Esophagus muscularis mucosa (tissue), 4 donors: Measurements from ENCODE around the gene KRT8. TPM values are rescaled to one million over a fixed set of nuclear protein-coding genes. Genes with fewer than 3 reads are reported as not detected.

ENCODE experiments used
- DNase-seq: peaks from one replicate; pipeline ENCODE4 v3.0.0-alpha.2; 2017; ENCODE audit errors: extremely low spot score
- H3K27ac ChIP-seq, 4 donors: fragments of 200-600 bp; sonication (generic); replicated peaks in 1 of 4; 1 replicate in 3 of 4; 2 replicates in 1 of 4; pipeline ENCODE4 v1.5.1; 2016 to 2019; ENCODE audit warnings: mild to moderate bottlenecking in 1 of 4
- H3K27me3 ChIP-seq, 4 donors: fragments of 200-600 bp; sonication (generic); one replicate each; pipeline versions ENCODE4 v1.5.1 to v1.6.0; 2016 to 2019
- H3K36me3 ChIP-seq, 4 donors: fragments of 200-600 bp; sonication (generic); one replicate each; pipeline ENCODE4 v1.5.1; 2016 to 2019
- H3K4me1 ChIP-seq, 4 donors: fragments of 200-600 bp; sonication (generic); one replicate each; pipeline ENCODE4 v1.5.1; 2016 to 2019
- H3K4me3 ChIP-seq, 4 donors: fragments of 200-600 bp; sonication (generic); 1 replicate in 2 of 4; 2 replicates in 2 of 4; pipeline ENCODE4 v1.5.1; 2016 to 2019; ENCODE audit warnings: mild to moderate bottlenecking in 4 of 4, moderate library complexity in 1 of 4
- H3K9me3 ChIP-seq, 4 donors: fragments of 200-600 bp; sonication (generic); 1 replicate in 3 of 4; 2 replicates in 1 of 4; pipeline ENCODE4 v1.5.1; 2016 to 2019
- EP300 ChIP-seq: sonication (generic); formaldehyde crosslinking; IDR thresholded peaks from one replicate; pipeline ENCODE4 v1.6.1; 2017; ENCODE audit warnings: antibody characterized with exemption
- POLR2A ChIP-seq: fragments of 450-650 bp; IDR thresholded peaks from one replicate; pipeline ENCODE4 v1.6.1; 2017; ENCODE audit warnings: antibody characterized with exemption, moderate library complexity, mild to moderate bottlenecking, low read depth
- POLR2AphosphoS5 ChIP-seq, 2 donors: sonication (generic); formaldehyde crosslinking; IDR thresholded peaks; one replicate each; pipeline ENCODE4 v1.6.1; 2017; ENCODE audit warnings: antibody characterized with exemption in 2 of 2
- WGBS: methylation state at CpG from one replicate; pipeline ENCODE4 v1.1.5; 2018; 5-methylcytosine and 5-hydroxymethylcytosine counted together
- intact Hi-C: fragments of 100-400 bp; cut with DNase I; formaldehyde crosslinking; loops from one replicate; pipeline ENCODE4 v1.15.1; 2023
- total RNA-seq, 4 donors: library from RNA; depleted of rRNA; stranded (reverse); fragments of >200 nt; gene quantifications; one replicate each; pipeline versions ENCODE4 v1.1.0 to v1.2.1, GENCODE V29; 2016
- TF ChIP-seq, protein P1 (sequence below), 3 experiments: fragments of 200-600 bp in 2 of 3; fragments of 450-650 bp in 1 of 3; sonication (generic) in 2 of 3; IDR thresholded peaks; one replicate each; pipeline ENCODE4 v1.5.1; 2017 to 2019; ENCODE audit warnings: antibody characterized with exemption in 3 of 3, mild to moderate bottlenecking in 2 of 3, moderate library complexity in 1 of 3

Gene KRT8
- total RNA-seq, 4 donors from 2014 or later, result 136 to 508 (median 387) TPM

- DNase-seq, result no peak
- H3K36me3 ChIP-seq, result no peaks in the 10 kb centered on the region
- H3K9me3 ChIP-seq, result no peaks in the 10 kb centered on the region
- intact Hi-C loops, result no loop called here
- peaks cover 0 to 21% (median 0%) of the 10 kb centered on the region in 4 donors for H3K27me3 ChIP-seq
- no peak overlapping the region for H3K27ac ChIP-seq
- 77% methylated on average over 5 of the region's 5 CpGs for WGBS
- H3K4me3 ChIP-seq, result no peak overlapping the region
- TF ChIP-seq POLR2AphosphoS5 (IDR thresholded peaks at IDR 0.05), result no peak
- TF ChIP-seq, protein P1, sequence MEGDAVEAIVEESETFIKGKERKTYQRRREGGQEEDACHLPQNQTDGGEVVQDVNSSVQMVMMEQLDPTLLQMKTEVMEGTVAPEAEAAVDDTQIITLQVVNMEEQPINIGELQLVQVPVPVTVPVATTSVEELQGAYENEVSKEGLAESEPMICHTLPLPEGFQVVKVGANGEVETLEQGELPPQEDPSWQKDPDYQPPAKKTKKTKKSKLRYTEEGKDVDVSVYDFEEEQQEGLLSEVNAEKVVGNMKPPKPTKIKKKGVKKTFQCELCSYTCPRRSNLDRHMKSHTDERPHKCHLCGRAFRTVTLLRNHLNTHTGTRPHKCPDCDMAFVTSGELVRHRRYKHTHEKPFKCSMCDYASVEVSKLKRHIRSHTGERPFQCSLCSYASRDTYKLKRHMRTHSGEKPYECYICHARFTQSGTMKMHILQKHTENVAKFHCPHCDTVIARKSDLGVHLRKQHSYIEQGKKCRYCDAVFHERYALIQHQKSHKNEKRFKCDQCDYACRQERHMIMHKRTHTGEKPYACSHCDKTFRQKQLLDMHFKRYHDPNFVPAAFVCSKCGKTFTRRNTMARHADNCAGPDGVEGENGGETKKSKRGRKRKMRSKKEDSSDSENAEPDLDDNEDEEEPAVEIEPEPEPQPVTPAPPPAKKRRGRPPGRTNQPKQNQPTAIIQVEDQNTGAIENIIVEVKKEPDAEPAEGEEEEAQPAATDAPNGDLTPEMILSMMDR (IDR thresholded peaks at IDR 0.05), result no peak
- no peak for TF ChIP-seq POLR2A
- TF ChIP-seq EP300, result no peak
- no peaks in the 10 kb centered on the region for H3K4me1 ChIP-seq
Measured at GRCh38 chr12:52850681-52851080, 54.2 kb downstream of the KRT8 start.

- intact Hi-C loops, result no loop called here
- no peaks in the 10 kb centered on the region for H3K36me3 ChIP-seq
- no peaks in the 10 kb centered on the region for H3K9me3 ChIP-seq
- H3K27me3 ChIP-seq, result peaks cover 0 to 21% (median 0%) of the 10 kb centered on the region in 4 donors
- H3K27ac ChIP-seq, result no peak overlapping the region
- no peaks in the 10 kb centered on the region for H3K4me1 ChIP-seq
- no peak for DNase-seq
- H3K4me3 ChIP-seq, result no peak overlapping the region
- WGBS, result 91% methylated on average over 6 of the region's 6 CpGs
- TF ChIP-seq POLR2A (no peak), EP300 (no peak), POLR2AphosphoS5 (IDR thresholded peaks at IDR 0.05) (no peak)
- TF ChIP-seq, protein P1 (IDR thresholded peaks at IDR 0.05), result no peak
Measured at GRCh38 chr12:52849511-52849910, 55.4 kb downstream of the KRT8 start.

DNA sequence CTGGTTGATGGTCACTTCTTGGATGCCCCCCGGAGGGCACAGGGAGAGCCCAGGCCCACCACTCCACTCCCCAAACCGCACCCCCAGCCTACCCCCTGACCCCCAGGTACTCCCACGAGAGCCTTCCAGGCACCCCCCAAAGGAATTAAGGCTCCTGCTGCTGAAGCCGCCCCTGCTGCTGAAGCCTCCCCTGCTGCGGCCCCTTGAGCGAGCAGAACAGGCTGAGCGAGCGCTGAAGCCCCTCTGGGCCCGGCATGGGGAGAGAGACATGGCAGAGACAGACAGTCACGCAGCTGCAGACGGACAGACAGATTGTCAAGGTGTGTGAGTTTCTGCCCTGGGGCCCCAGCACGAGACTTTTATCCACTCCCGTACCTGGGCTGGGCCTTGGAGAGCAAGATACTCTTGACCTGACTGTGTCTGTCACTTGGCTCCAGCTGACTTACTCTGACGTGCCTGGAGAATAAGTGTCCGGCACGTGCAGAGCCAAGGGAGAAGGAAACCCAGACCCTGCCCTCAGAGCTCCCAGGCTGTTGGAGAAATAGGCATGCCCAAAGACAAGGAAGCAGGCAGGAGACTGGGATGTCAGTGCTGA is 56.1 kb downstream of the KRT8 start, which contains the start of gene KRT78:
Gene KRT78, minus strand, starts transcription at position 334 of the 595 bp plus-strand sequence. Its CDS starts 64 bp downstream, at position 270.
- TF ChIP-seq POLR2AphosphoS5 (IDR thresholded peaks at IDR 0.05) (no peak), POLR2A (no peak), EP300 (no peak)
- TF ChIP-seq, protein P1 (IDR thresholded peaks at IDR 0.05), result no peak
- Histone ChIP-seq H3K9me3 (no peaks in the 10 kb centered on the region), H3K36me3 (no peaks in the 10 kb centered on the region), H3K4me3 (no peak within 1 kb of the TSS), H3K4me1 (no peaks in the 10 kb centered on the region), H3K27me3 (peaks cover 0 to 21% (median 0%) of the 10 kb centered on the region in 4 donors), H3K27ac (no peak within 1 kb of the TSS)
- WGBS, result 69% methylated on average over 3 of the region's 16 CpGs
- intact Hi-C loops, result no loop called here
- no peak for DNase-seq

DNA sequence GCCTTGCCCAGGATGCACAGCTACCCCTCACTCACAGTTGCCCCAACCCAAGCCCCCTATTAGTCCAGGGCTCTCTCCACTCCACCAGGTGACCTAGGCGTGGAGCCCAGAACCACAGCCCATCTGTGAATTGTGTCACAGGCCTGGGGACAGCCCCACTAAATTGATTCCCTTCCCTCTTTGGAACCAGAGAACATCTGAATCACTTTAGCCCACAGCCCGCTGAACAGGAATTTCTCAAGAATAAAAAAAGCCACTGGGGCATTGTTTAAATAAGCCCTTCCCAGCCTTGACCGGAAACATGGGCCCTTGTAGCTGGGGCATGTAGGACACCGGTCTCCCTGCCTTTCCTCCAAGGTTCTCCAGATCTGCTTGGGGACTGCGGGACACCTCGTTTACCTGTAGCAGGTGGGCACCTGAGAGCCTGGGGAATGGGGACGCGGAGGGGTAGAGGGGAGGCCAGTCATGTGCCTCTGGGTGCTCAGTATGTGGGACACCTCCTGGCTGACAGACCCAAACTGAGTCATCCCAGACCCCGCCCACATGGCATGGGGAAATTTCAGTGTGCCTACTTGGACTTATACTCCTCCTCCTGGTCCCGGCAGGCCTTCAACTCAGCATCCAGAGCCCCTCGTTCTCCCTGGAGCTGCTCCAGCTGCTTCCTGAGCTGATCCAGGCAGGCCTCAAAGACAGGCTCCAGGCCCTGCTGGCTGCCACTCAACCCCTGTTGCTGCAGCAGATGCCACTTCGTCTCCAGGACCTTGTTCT is 57.4 kb downstream of the KRT8 start:
- 82% methylated on average over 9 of the region's 12 CpGs for WGBS
- H3K4me1 ChIP-seq, result no peaks in the 10 kb centered on the region
- no peak overlapping the region for H3K27ac ChIP-seq
- no peaks in the 10 kb centered on the region for H3K9me3 ChIP-seq
- TF ChIP-seq, protein P1 (IDR thresholded peaks at IDR 0.05), result no peak
- TF ChIP-seq POLR2AphosphoS5 (IDR thresholded peaks at IDR 0.05), result no peak
- TF ChIP-seq EP300, result no peak
- no peak for TF ChIP-seq POLR2A
- peaks cover 0 to 21% (median 0%) of the 10 kb centered on the region in 4 donors for H3K27me3 ChIP-seq
- no peak for DNase-seq
- no peak overlapping the region for H3K4me3 ChIP-seq
- intact Hi-C loops, result no loop called here
- no peaks in the 10 kb centered on the region for H3K36me3 ChIP-seq

Other genes with a start within 250 kb of the KRT8 start
- gene KRT1, start 224.7 kb downstream of the KRT8 start, total RNA-seq, result not detected
- not detected for gene KRT77, start 201.6 kb downstream of the KRT8 start, total RNA-seq
- gene KRT76, start 127.7 kb downstream of the KRT8 start, total RNA-seq, result not detected
- not detected for gene KRT3, start 109.0 kb downstream of the KRT8 start, total RNA-seq
- 1 to 10 TPM in 1 of 4 donors, under 1 TPM in 3; 0.13 to 5.4 (median 0.20) TPM for gene KRT4, start 91.0 kb downstream of the KRT8 start, total RNA-seq
- not detected for gene KRT79, start 70.8 kb downstream of the KRT8 start, total RNA-seq
- 1 to 10 TPM in 1 of 4 donors, under 1 TPM in 2, not detected in 1; 0.33 to 2.1 (median 0.75) TPM for gene KRT78, start 56.1 kb downstream of the KRT8 start, total RNA-seq
- gene KRT18, start 44.0 kb upstream of the KRT8 start, total RNA-seq, result 10 to 100 TPM; 19.7 to 42.5 (median 23.6) TPM
- gene EIF4B, start 101.4 kb upstream of the KRT8 start, total RNA-seq, result 100 to 1,000 TPM; 400 to 648 (median 576) TPM
- gene TNS2, start 145.0 kb upstream of the KRT8 start, total RNA-seq, result 100 to 1,000 TPM; 173 to 226 (median 202) TPM
- gene SPRYD3, start 174.3 kb upstream of the KRT8 start, total RNA-seq, result 100 to 1,000 TPM in 2 of 4 donors, 10 to 100 TPM in 2; 79.7 to 125 (median 99.1) TPM
- 1,000 to 10,000 TPM in 1 of 4 donors, 100 to 1,000 TPM in 3; 626 to 1,141 (median 795) TPM for gene IGFBP6, start 192.6 kb upstream of the KRT8 start, total RNA-seq
- not detected for gene SOAT2, start 198.4 kb upstream of the KRT8 start, total RNA-seq